GM10266 (cell line): Measurements from ENCODE around the gene USP38.
"Not testable (repeated sequence)": the region's sequence is repeated elsewhere in the genome, so short reads cannot be mapped to it uniquely, and the experiment has no call there.

Experiments
- DNase-seq: peaks from one replicate; pipeline ENCODE4 v3.0.0; 2012; ENCODE audit errors: extremely low spot score
- TF ChIP-seq, protein P1 (sequence below): IDR thresholded peaks from 2 replicates; pipeline ENCODE4 v1.5.1; 2012; ENCODE audit warnings: mild to moderate bottlenecking, low read depth; ENCODE audit not compliant: control insufficient read depth, insufficient read depth; ENCODE audit errors: missing control alignments

Gene USP38

DNA sequence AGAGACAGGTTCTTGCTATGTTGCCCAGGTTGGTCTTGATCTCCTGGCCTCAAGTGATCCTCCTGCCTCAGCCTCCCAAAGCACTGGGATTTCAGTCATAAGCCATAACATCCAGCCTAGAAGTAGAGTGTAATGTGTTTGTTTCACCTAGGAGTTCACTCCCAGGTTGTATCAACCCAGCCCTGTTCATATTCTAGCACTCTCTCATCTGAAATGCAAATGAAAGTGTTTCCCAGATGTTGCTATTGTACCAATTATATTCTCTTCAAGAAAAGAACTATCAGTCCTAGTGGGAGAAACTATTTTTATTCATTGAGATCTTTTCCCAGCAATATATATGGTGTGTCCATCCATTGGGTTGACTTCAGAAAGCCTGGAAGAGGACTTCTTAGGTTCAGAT, 72.6 kb downstream of the USP38 start:
- TF ChIP-seq, protein P1, sequence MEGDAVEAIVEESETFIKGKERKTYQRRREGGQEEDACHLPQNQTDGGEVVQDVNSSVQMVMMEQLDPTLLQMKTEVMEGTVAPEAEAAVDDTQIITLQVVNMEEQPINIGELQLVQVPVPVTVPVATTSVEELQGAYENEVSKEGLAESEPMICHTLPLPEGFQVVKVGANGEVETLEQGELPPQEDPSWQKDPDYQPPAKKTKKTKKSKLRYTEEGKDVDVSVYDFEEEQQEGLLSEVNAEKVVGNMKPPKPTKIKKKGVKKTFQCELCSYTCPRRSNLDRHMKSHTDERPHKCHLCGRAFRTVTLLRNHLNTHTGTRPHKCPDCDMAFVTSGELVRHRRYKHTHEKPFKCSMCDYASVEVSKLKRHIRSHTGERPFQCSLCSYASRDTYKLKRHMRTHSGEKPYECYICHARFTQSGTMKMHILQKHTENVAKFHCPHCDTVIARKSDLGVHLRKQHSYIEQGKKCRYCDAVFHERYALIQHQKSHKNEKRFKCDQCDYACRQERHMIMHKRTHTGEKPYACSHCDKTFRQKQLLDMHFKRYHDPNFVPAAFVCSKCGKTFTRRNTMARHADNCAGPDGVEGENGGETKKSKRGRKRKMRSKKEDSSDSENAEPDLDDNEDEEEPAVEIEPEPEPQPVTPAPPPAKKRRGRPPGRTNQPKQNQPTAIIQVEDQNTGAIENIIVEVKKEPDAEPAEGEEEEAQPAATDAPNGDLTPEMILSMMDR, result no peak
- no peak for DNase-seq

DNA sequence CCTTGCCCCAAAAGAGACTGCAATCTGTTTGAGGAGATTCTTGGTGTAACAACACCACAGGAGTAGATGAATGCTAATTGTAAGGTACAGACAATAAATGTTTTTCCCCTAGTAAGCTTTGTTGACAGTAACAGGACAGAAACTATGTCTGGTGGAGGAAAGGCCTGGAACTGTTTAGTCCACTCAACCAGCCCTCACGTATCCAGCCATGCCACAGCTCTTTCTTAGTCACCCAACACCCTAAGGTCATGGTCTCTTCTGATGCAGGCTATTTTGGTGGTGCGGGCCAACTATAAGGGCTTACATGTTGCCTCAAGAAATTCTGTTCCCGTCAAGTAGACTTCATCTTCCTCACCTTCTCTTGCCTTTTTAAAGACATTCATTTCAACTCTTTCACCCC, 76.0 kb downstream of the USP38 start:
- TF ChIP-seq, protein P1, result no peak
- DNase-seq, result no peak

DNA sequence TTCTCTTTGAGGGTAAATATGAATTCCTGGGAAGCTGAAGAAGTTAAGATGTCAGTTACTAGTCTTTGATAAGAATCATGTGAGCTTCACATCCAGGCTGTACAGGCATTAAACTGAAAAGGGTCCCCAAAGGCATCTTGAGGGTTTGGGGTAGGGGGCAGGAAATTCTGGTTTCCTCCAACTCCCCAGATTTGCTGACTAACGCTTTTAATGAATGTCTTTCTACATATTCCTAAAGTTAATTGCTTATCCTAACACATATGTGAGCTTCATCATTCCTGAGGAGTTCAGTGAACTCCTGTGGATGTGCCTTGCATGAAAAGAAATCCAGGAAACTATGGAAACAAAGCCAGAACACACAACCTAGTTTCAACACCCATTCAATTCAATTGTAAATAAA, 78.1 kb downstream of the USP38 start:
- TF ChIP-seq, protein P1, result no peak
- no peak for DNase-seq

DNA sequence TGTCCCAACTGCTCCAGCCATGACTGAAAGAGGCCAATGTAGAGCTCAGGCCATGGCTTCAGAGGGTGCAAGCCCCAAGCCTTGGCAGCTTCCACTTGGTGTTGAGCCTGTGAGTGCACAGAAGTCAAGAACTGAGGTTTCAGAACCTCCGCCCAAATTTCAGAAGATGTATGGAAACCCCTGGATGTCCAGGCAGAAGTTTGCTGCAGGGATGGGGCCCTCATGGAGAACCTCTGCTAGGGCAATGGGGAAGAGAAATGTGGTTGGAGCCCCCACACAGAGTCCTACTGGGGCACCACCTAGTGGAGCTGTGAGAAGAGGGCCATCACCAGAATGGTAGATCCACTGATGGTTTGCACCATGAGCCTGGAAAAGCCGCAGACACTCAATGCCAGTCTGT, 83.0 kb downstream of the USP38 start:
- DNase-seq, result not testable (repeated sequence)

DNA sequence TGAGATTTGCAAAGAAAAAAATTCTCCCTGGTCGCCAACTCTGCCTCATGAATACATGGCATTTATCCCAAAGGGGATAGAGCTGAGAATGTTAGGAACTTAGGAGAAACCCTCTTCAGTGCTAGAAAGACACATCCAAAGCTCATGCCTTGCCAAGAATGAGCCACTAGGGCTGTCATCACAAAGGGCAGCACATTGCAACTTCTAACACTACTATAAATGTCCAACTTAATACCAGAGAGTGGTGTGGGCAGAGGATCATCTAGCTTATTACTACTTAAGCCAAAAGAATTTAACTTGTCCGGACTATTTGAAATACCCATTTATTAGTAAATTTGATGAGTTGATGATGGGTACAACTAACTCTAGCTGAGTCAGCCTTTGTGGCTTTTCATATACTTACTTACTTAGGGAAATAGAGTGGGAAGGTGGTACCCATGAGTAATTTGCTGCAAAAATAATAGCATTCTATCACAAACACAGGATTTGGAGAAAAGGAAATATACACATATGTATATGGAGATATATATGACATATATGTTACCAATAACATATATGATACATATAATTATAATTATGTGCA, 85.6 kb downstream of the USP38 start:
- DNase-seq, result no peak
- TF ChIP-seq, protein P1, result no peak
